Fibroblast of villous mesenchyme (primary cell): ENCODE results near the gene HECTD1. TPM values are rescaled to one million over a fixed set of nuclear protein-coding genes. Genes with fewer than 3 reads are reported as not detected.

Experiments used
- DNase-seq: peaks from one replicate; pipeline ENCODE4 v3.0.0-alpha.2; 2010; ENCODE audit warnings: low read depth
- H3K4me3 ChIP-seq: 2 replicates; pipeline ENCODE4 v1.5.1; 2011; ENCODE audit warnings: low read depth, mild to moderate bottlenecking, low read length
- CTCF ChIP-seq: IDR thresholded peaks from 2 replicates; pipeline ENCODE4 v1.5.1; 2012; ENCODE audit warnings: low read depth, mild to moderate bottlenecking, low read length; ENCODE audit not compliant: insufficient read depth
- small RNA-seq: library from RNA; depleted of rRNA; stranded (forward); fragments of <200 nt; gene quantifications from one replicate; pipeline ENCODE3, GENCODE V24; 2012
- total RNA-seq: library from RNA; depleted of rRNA; stranded (reverse); fragments of >200 nt; gene quantifications from 2 replicates; pipeline ENCODE4 v1.2.3, GENCODE V29; 2012

The HECTD1 gene
- total RNA-seq, 1 donor = 283 TPM

GRCh38 chr14:31051023-31051422, 156.6 kb downstream of the HECTD1 start:
- TF ChIP-seq CTCF = no peak
- H3K4me3 ChIP-seq = no peak overlapping the region
- DNase-seq = no peak

Small RNAs within 50 kb of the gene (small RNA-seq; reads per million reads assigned to genes)
- not detected for gene RF00019
- gene RNU6-541P = not detected

Other genes with a start within 250 kb of the HECTD1 start
- 5.6 and 6.1 TPM in 2 replicates for gene AP4S1, start 182.1 kb downstream of the HECTD1 start, total RNA-seq
- gene STRN3, start 181.4 kb downstream of the HECTD1 start, total RNA-seq = 53.5 and 83.3 TPM in 2 replicates
- gene HEATR5A, start 212.8 kb upstream of the HECTD1 start, total RNA-seq = 45.1 and 87.7 TPM in 2 replicates
- gene DTD2, start 249.7 kb upstream of the HECTD1 start, total RNA-seq = 46.7 and 68.2 TPM in 2 replicates